HEK293 (cell line): ENCODE results near the gene FMO2.

Experiments
- CTCF ChIA-PET: fragments of 350-600 bp; formaldehyde crosslinking; extraction: SDS; loops from one replicate; lab custom pipeline; 2021; ENCODE audit warnings: antibody characterized with exemption; lab: Yijun Ruan, JAX
- POLR2A ChIA-PET: fragments of 300-600 bp; formaldehyde crosslinking; extraction: SDS; loops from one replicate; lab custom pipeline; 2020; ENCODE audit warnings: antibody characterized with exemption, inconsistent platforms; lab: Yijun Ruan, JAX
- H3K27ac ChIP-seq: fragments of 200-500 bp; sonication (Bioruptor generic); 2 replicates; pipeline ENCODE4 v1.5.1; 2014; ENCODE audit warnings: low read depth, low read length, control low read depth, inconsistent platforms; ENCODE audit errors: extremely low read depth
- H3K36me3 ChIP-seq, 2 experiments: fragments of 200-500 bp in 1 of 2; sonication (Bioruptor generic) in 1 of 2; 1 replicate in 1 of 2; 2 replicates in 1 of 2; pipeline ENCODE4 v1.5.1; 2014 to 2017; ENCODE audit warnings: inconsistent platforms in 2 of 2, low read length in 2 of 2; ENCODE audit not compliant: control insufficient read depth in 2 of 2, insufficient read depth in 1 of 2
- H3K4me1 ChIP-seq: fragments of 200-500 bp; sonication (Bioruptor generic); 2 replicates; pipeline ENCODE4 v1.5.1; 2014; ENCODE audit warnings: mild to moderate bottlenecking, low read length, inconsistent platforms; ENCODE audit not compliant: control insufficient read depth, insufficient read depth
- H3K4me3 ChIP-seq: 2 replicates; pipeline ENCODE4 v1.5.1; 2011; ENCODE audit warnings: low read depth, mild to moderate bottlenecking, control low read depth, low read length, moderate library complexity
- H3K9me3 ChIP-seq: fragments of 200-500 bp; sonication (Bioruptor generic); 2 replicates; pipeline ENCODE4 v1.5.1; 2014; ENCODE audit warnings: low read depth, low read length, inconsistent platforms; ENCODE audit not compliant: control insufficient read depth, insufficient read depth
- MYNN ChIP-seq: fragments of 450-650 bp; formaldehyde crosslinking; IDR thresholded peaks from 2 replicates; pipeline ENCODE4 v1.5.1; 2016; ENCODE audit warnings: missing biosample characterization, missing genetic modification characterization, borderline replicate concordance
- REST ChIP-seq: fragments of 450-650 bp; formaldehyde crosslinking; IDR thresholded peaks from 2 replicates; pipeline ENCODE4 v1.5.1; 2016; ENCODE audit warnings: missing biosample characterization, missing genetic modification characterization
- SP7 ChIP-seq: fragments of 450-650 bp; formaldehyde crosslinking; IDR thresholded peaks from 2 replicates; pipeline ENCODE4 v1.5.1; 2016; ENCODE audit warnings: missing biosample characterization, missing genetic modification characterization
- TSHZ1 ChIP-seq: fragments of 450-650 bp; formaldehyde crosslinking; IDR thresholded peaks from 2 replicates; pipeline ENCODE4 v1.5.1; 2016; ENCODE audit warnings: missing biosample characterization, missing genetic modification characterization, borderline replicate concordance
- ZBTB10 ChIP-seq: fragments of 450-650 bp; formaldehyde crosslinking; IDR thresholded peaks from 2 replicates; pipeline ENCODE4 v1.5.1; 2016; ENCODE audit warnings: missing biosample characterization, missing genetic modification characterization
- ZBTB21 ChIP-seq: fragments of 450-650 bp; formaldehyde crosslinking; IDR thresholded peaks from 2 replicates; pipeline ENCODE4 v1.5.1; 2017; ENCODE audit warnings: missing biosample characterization, missing genetic modification characterization
- ZBTB26 ChIP-seq: fragments of 450-650 bp; formaldehyde crosslinking; optimal IDR thresholded peaks from 2 replicates; pipeline ENCODE3; 2016; ENCODE audit warnings: missing biosample characterization, mild to moderate bottlenecking, missing genetic modification characterization
- ZFP69B ChIP-seq: fragments of 450-650 bp; formaldehyde crosslinking; IDR thresholded peaks from 2 replicates; pipeline ENCODE4 v1.5.1; 2016; ENCODE audit warnings: missing biosample characterization, missing genetic modification characterization
- ZNF169 ChIP-seq: fragments of 450-650 bp; formaldehyde crosslinking; IDR thresholded peaks from 2 replicates; pipeline ENCODE4 v1.5.1; 2016; ENCODE audit warnings: missing biosample characterization, missing genetic modification characterization
- ZNF2 ChIP-seq: fragments of 450-650 bp; formaldehyde crosslinking; IDR thresholded peaks from 2 replicates; pipeline ENCODE4 v1.5.1; 2016; ENCODE audit warnings: missing biosample characterization, missing genetic modification characterization
- ZNF350 ChIP-seq: fragments of 450-650 bp; formaldehyde crosslinking; IDR thresholded peaks from 2 replicates; pipeline ENCODE4 v1.5.0; 2017; ENCODE audit warnings: missing biosample characterization, mild to moderate bottlenecking, missing genetic modification characterization
- ZNF416 ChIP-seq: fragments of 450-650 bp; formaldehyde crosslinking; IDR thresholded peaks from 2 replicates; pipeline ENCODE4 v1.5.1; 2016; ENCODE audit warnings: missing biosample characterization, missing genetic modification characterization
- ZNF521 ChIP-seq: fragments of 450-650 bp; formaldehyde crosslinking; IDR thresholded peaks from 2 replicates; pipeline ENCODE4 v1.5.1; 2017; ENCODE audit warnings: missing biosample characterization, mild to moderate bottlenecking, missing genetic modification characterization
- ZNF660 ChIP-seq: fragments of 450-650 bp; IDR thresholded peaks from 2 replicates; pipeline ENCODE4 v1.5.1; 2018; ENCODE audit warnings: missing biosample characterization, mild to moderate bottlenecking, missing genetic modification characterization
- ZNF692 ChIP-seq: fragments of 450-650 bp; formaldehyde crosslinking; IDR thresholded peaks from 2 replicates; pipeline ENCODE4 v1.5.1; 2016; ENCODE audit warnings: missing biosample characterization, missing genetic modification characterization
- ZNF791 ChIP-seq: fragments of 450-650 bp; formaldehyde crosslinking; IDR thresholded peaks from 2 replicates; pipeline ENCODE4 v1.5.1; 2016; ENCODE audit warnings: missing biosample characterization, missing genetic modification characterization
- ZNF843 ChIP-seq: fragments of 450-650 bp; formaldehyde crosslinking; IDR thresholded peaks from 2 replicates; pipeline ENCODE4 v1.5.1; 2016; ENCODE audit warnings: missing biosample characterization, missing genetic modification characterization
- TF ChIP-seq, protein P1 (sequence below): fragments of 450-650 bp; formaldehyde crosslinking; IDR thresholded peaks from 2 replicates; pipeline ENCODE4 v1.5.1; 2016; ENCODE audit warnings: missing biosample characterization, missing genetic modification characterization

The FMO2 gene

GRCh38 chr1:171152549-171152948 lies 32.6 kb upstream of the FMO2 start (continued):
- TF ChIP-seq, protein P1, sequence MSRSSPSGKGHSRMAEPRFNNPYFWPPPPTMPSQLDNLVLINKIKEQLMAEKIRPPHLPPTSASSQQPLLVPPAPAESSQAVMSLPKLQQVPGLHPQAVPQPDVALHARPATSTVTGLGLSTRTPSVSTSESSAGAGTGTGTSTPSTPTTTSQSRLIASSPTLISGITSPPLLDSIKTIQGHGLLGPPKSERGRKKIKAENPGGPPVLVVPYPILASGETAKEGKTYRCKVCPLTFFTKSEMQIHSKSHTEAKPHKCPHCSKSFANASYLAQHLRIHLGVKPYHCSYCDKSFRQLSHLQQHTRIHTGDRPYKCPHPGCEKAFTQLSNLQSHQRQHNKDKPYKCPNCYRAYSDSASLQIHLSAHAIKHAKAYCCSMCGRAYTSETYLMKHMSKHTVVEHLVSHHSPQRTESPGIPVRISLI = no peak
- TF ChIP-seq ZNF521 = no peak
- no peak for TF ChIP-seq ZBTB21 (tag by site-specific recombination)

DNA sequence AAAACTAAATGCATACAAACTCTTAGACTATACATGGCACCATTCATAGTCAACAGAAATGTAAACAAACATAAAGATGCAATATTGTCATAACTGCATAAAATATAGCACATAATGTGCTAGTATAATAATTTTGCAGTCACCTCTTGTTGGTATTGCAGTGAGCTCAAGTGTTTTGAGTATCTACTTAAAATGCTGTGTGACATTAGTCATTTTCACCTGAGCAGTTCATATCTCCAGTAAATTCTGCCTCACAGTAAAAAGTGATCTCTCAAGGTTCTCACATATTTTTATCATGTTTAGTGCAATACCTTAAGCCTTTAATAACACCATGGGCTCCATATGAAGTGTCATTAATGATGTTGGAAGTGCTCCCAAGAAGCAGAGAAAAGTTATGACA lies 29.6 kb upstream of the FMO2 start:
- ChIA-PET POLR2A (no interaction called here), CTCF (no interaction called here)
- H3K27ac ChIP-seq = no peak overlapping the region
- TF ChIP-seq ZNF350 (tag by site-specific recombination) = no peak
- no peak for TF ChIP-seq ZFP69B (tag by site-specific recombination)
- no peak for TF ChIP-seq MYNN (tag by site-specific recombination)
- no peak for TF ChIP-seq ZNF169 (tag by site-specific recombination)
- no peak for TF ChIP-seq ZNF692 (tag by site-specific recombination)
- TF ChIP-seq TSHZ1 (tag by site-specific recombination) = no peak
- TF ChIP-seq REST (tag by site-specific recombination) = no peak
- TF ChIP-seq ZNF791 (tag by site-specific recombination) = no peak
- no peak for TF ChIP-seq ZNF416 (tag by site-specific recombination)
- TF ChIP-seq ZNF660 (tag by site-specific recombination) = no peak
- TF ChIP-seq ZBTB26 (tag by site-specific recombination) = no peak
- no peak for TF ChIP-seq ZBTB10 (tag by site-specific recombination)
- no peak for TF ChIP-seq ZNF843 (tag by site-specific recombination)
- no peak for TF ChIP-seq ZNF2 (tag by site-specific recombination)
- TF ChIP-seq SP7 = no peak
- H3K4me3 ChIP-seq = no peak overlapping the region
- H3K36me3 ChIP-seq = no peaks in the 10 kb centered on the region
- no peaks in the 10 kb centered on the region for H3K9me3 ChIP-seq
- peaks cover 17% of the 10 kb centered on the region for H3K4me1 ChIP-seq
